Keratinocyte (primary cell): ENCODE measurements around the gene VTI1A. TPM values are rescaled to one million over a fixed set of nuclear protein-coding genes. Genes with fewer than 3 reads are reported as not detected.

ENCODE experiments used
- DNase-seq: peaks from one replicate; pipeline ENCODE4 v3.0.0-alpha.2; 2011; ENCODE audit warnings: low read depth, missing footprints, low spot score
- FAIRE-seq: peaks from 2 replicates; lab custom pipeline; 2011; peaks lifted over from hg19 to GRCh38; lab: Jason Lieb, UNC
- H2AFZ ChIP-seq: 2 replicates; pipeline ENCODE4 v1.6.0; 2012; ENCODE audit warnings: low read length, control low read depth, inconsistent platforms; ENCODE audit not compliant: control insufficient read depth
- H3K27ac ChIP-seq: 2 replicates; pipeline ENCODE4 v1.5.1; 2011; ENCODE audit warnings: low read length; ENCODE audit not compliant: control insufficient read depth, insufficient read depth
- H3K27me3 ChIP-seq: 3 replicates; pipeline ENCODE4 v1.6.0; 2011; ENCODE audit warnings: low read length; ENCODE audit not compliant: control insufficient read depth, insufficient read depth; ENCODE audit errors: extremely low read depth
- H3K36me3 ChIP-seq, 2 experiments: 2 replicates in 1 of 2; 3 replicates in 1 of 2; pipeline ENCODE4 v1.5.1; 2011; ENCODE audit warnings: low read length in 2 of 2, mild to moderate bottlenecking in 1 of 2; ENCODE audit not compliant: control insufficient read depth in 2 of 2, insufficient read depth in 2 of 2; ENCODE audit errors: extremely low read depth in 1 of 2
- H3K4me1 ChIP-seq: 3 replicates; pipeline ENCODE4 v1.5.1; 2011; ENCODE audit warnings: low read length; ENCODE audit not compliant: control insufficient read depth, insufficient read depth; ENCODE audit errors: extremely low read depth
- H3K4me2 ChIP-seq: 3 replicates; pipeline ENCODE4 v1.6.0; 2011; ENCODE audit warnings: low read depth, low read length; ENCODE audit not compliant: control insufficient read depth, insufficient read depth; ENCODE audit errors: extremely low read depth
- H3K4me3 ChIP-seq, 3 experiments: fragments of 200-600 bp in 1 of 3; sonication (generic) in 1 of 3; 2 replicates in 2 of 3; 3 replicates in 1 of 3; pipeline ENCODE4 v1.5.1; 2011 to 2016; ENCODE audit warnings: low read length in 3 of 3, mild to moderate bottlenecking in 3 of 3, control low read depth in 2 of 3, inconsistent platforms in 1 of 3, low read depth in 1 of 3, mixed read lengths in 1 of 3, mixed run types in 1 of 3, moderate library complexity in 1 of 3; ENCODE audit not compliant: control insufficient read depth in 2 of 3, insufficient read depth in 2 of 3; ENCODE audit errors: extremely low read depth in 1 of 3
- H3K79me2 ChIP-seq: 2 replicates; pipeline ENCODE4 v1.6.0; 2012; ENCODE audit warnings: low read length; ENCODE audit not compliant: control insufficient read depth, insufficient read depth
- H3K9ac ChIP-seq: 3 replicates; pipeline ENCODE4 v1.6.0; 2011; ENCODE audit warnings: low read length; ENCODE audit not compliant: control insufficient read depth, insufficient read depth; ENCODE audit errors: extremely low read depth
- H3K9me1 ChIP-seq: 3 replicates; pipeline ENCODE4 v1.6.0; 2011; ENCODE audit warnings: low read length; ENCODE audit not compliant: control insufficient read depth, insufficient read depth; ENCODE audit errors: extremely low read depth
- H3K9me3 ChIP-seq: 2 replicates; pipeline ENCODE4 v1.5.1; 2012; ENCODE audit warnings: low read depth, low read length; ENCODE audit not compliant: control insufficient read depth
- H4K20me1 ChIP-seq: 3 replicates; pipeline ENCODE4 v1.6.0; 2011; ENCODE audit warnings: low read length; ENCODE audit not compliant: control insufficient read depth, insufficient read depth; ENCODE audit errors: extremely low read depth
- CTCF ChIP-seq, 3 experiments: IDR thresholded peaks in 1 of 3; conservative IDR thresholded peaks in 1 of 3; optimal IDR thresholded peaks in 1 of 3; 2 replicates in 2 of 3; 3 replicates in 1 of 3; pipeline versions ENCODE3 to v1.5.1; 2011; ENCODE audit warnings: low read length in 3 of 3, mild to moderate bottlenecking in 3 of 3, moderate library complexity in 2 of 3, control low read depth in 1 of 3, inconsistent platforms in 1 of 3; ENCODE audit not compliant: insufficient read depth in 2 of 3; ENCODE audit errors: extremely low read depth in 1 of 3
- EZH2 ChIP-seq: IDR thresholded peaks from one replicate; pipeline ENCODE4 v1.6.1; 2012; ENCODE audit warnings: inconsistent platforms, mild to moderate bottlenecking, low read length, moderate library complexity
- dilution Hi-C: fragments of 300-500 bp; cut with MboI; formaldehyde crosslinking; loops from one replicate; pipeline ENCODE4 v1.7.0; 2020; ENCODE audit warnings: low sequenced_read_pairs; ENCODE audit not compliant: extremely low pct_ligation_motif_present
- polyA plus RNA-seq, 5 experiments: library from polyadenylated mRNA; depleted of rRNA in 3 of 5; stranded (reverse) in 3 of 5; stranded (forward) in 1 of 5; unstranded in 1 of 5; fragments of >200 nt; gene quantifications; 1 replicate in 1 of 5; 2 replicates in 3 of 5; 3 replicates in 1 of 5; pipeline versions ENCODE4 v1.2.1 to v1.2.3, GENCODE V29; 2011 to 2012; ENCODE audit warnings: missing spikeins in 2 of 5, low read depth in 1 of 5, low replicate concordance in 1 of 5

The VTI1A gene
- polyA plus RNA-seq, 1 donor (not counting 4 experiments of a cell fraction or from before 2014, with no cell fraction given), result 18.5 TPM

- no peaks in the 10 kb centered on the region for H4K20me1 ChIP-seq
- TF ChIP-seq EZH2 (no peak), CTCF (optimal IDR thresholded peaks at IDR 0.05 in 1 of 3, IDR thresholded peaks at IDR 0.05 in 1 of 3, conservative IDR thresholded peaks at IDR 0.05 in 1 of 3; ENCODE audit: extremely low read depth in 1 of 3, insufficient read depth in 2 of 3, low read length in 3 of 3) (no peak)
- H2AFZ ChIP-seq, result no peak overlapping the region
- no peaks in the 10 kb centered on the region for H3K79me2 ChIP-seq
- no peaks in the 10 kb centered on the region for H3K27me3 ChIP-seq
- no peaks in the 10 kb centered on the region for H3K4me1 ChIP-seq
- dilution Hi-C loops, result no loop called here
- no peak overlapping the region for H3K27ac ChIP-seq
- H3K9me1 ChIP-seq, result no peaks in the 10 kb centered on the region
- no peak overlapping the region for H3K4me3 ChIP-seq
- no peak for DNase-seq
- H3K9me3 ChIP-seq, result no peaks in the 10 kb centered on the region
- no peaks in the 10 kb centered on the region for H3K36me3 ChIP-seq
- no peak overlapping the region for H3K4me2 ChIP-seq
- H3K9ac ChIP-seq, result no peak overlapping the region
- no peak for FAIRE-seq
Measured at GRCh38 chr10:112839928-112840654, 393.1 kb downstream of the VTI1A start.

- DNase-seq (no peak), FAIRE-seq (no peak)
- H4K20me1 ChIP-seq, result no peaks in the 10 kb centered on the region
- H3K9me3 ChIP-seq, result no peaks in the 10 kb centered on the region
- H3K9me1 ChIP-seq, result no peaks in the 10 kb centered on the region
- no peak overlapping the region for H3K4me2 ChIP-seq
- no peak overlapping the region for H2AFZ ChIP-seq
- no peaks in the 10 kb centered on the region for H3K36me3 ChIP-seq
- H3K79me2 ChIP-seq, result no peaks in the 10 kb centered on the region
- H3K27ac ChIP-seq, result no peak overlapping the region
- H3K4me3 ChIP-seq, result no peak overlapping the region
- TF ChIP-seq CTCF (optimal IDR thresholded peaks at IDR 0.05 in 1 of 3, IDR thresholded peaks at IDR 0.05 in 1 of 3, conservative IDR thresholded peaks at IDR 0.05 in 1 of 3; ENCODE audit: extremely low read depth in 1 of 3, insufficient read depth in 2 of 3, low read length in 3 of 3) (no peak), EZH2 (no peak)
- no peaks in the 10 kb centered on the region for H3K27me3 ChIP-seq
- H3K4me1 ChIP-seq, result no peaks in the 10 kb centered on the region
- dilution Hi-C loops, result no loop called here
- no peak overlapping the region for H3K9ac ChIP-seq
Measured at GRCh38 chr10:112841549-112841948, 394.5 kb downstream of the VTI1A start.
